Transverse colon (tissue), 4 donors: ENCODE data around the gene LILRB3. TPM values are rescaled to one million over a fixed set of nuclear protein-coding genes. Genes with fewer than 3 reads are reported as not detected.
A peak's percentile ranks its signal among the peaks of the same experiment; 100 is the strongest.

Experiments used
- DNase-seq: peaks from one replicate; pipeline ENCODE4 v3.0.0-alpha.2; 2019
- H3K27ac ChIP-seq, 4 donors: fragments of 200-600 bp; sonication (generic); 2 replicates each; pipeline ENCODE4 v1.5.1; 2016 to 2018; ENCODE audit warnings: inconsistent platforms in 4 of 4
- H3K27me3 ChIP-seq: fragments of 200-600 bp; sonication (generic); 2 replicates; pipeline ENCODE4 v1.5.1; 2017; ENCODE audit warnings: inconsistent platforms
- H3K36me3 ChIP-seq, 4 donors: fragments of 200-600 bp; sonication (generic); 2 replicates each; pipeline ENCODE4 v1.5.1; 2017 to 2019; ENCODE audit warnings: inconsistent platforms in 4 of 4
- H3K4me1 ChIP-seq, 4 donors: fragments of 200-600 bp; sonication (generic); 2 replicates each; pipeline ENCODE4 v1.5.1; 2017 to 2020; ENCODE audit warnings: inconsistent platforms in 4 of 4
- H3K4me3 ChIP-seq, 4 donors: fragments of 200-600 bp; sonication (generic); 1 replicate in 1 of 4; 2 replicates in 3 of 4; pipeline versions ENCODE4 v1.5.1 to v1.6.1; 2017 to 2019; ENCODE audit warnings: inconsistent platforms in 4 of 4
- H3K9me3 ChIP-seq, 2 donors: fragments of 200-600 bp; sonication (generic); 2 replicates each; pipeline ENCODE4 v1.5.1; 2017 to 2019; ENCODE audit warnings: inconsistent platforms in 2 of 2
- EP300 ChIP-seq: sonication (generic); formaldehyde crosslinking; IDR thresholded peaks from one replicate; pipeline ENCODE4 v1.6.1; 2017; ENCODE audit warnings: antibody characterized with exemption, low read depth
- POLR2A ChIP-seq: fragments of 450-650 bp; IDR thresholded peaks from one replicate; pipeline ENCODE4 v1.6.1; 2016; ENCODE audit warnings: antibody characterized with exemption, mild to moderate bottlenecking, moderate library complexity
- POLR2AphosphoS5 ChIP-seq, 3 donors: sonication (generic); formaldehyde crosslinking; IDR thresholded peaks; one replicate each; pipeline ENCODE4 v1.6.1; 2016; ENCODE audit warnings: antibody characterized with exemption in 3 of 3
- WGBS, 2 donors: methylation state at CpG; one replicate each; pipeline ENCODE4 v1.1.5; 2018; ENCODE audit warnings: low coverage in 1 of 2; 5-methylcytosine and 5-hydroxymethylcytosine counted together
- in situ Hi-C, 4 donors: fragments of 200-750 bp; cut with MboI; loops; one replicate each; pipeline versions ENCODE4 v1.15.0 to v1.15.1; 2017; ENCODE audit warnings: low sequenced_read_pairs in 3 of 4, low pct_ligation_motif_present in 1 of 4, low pct_unique_long_range_greater_than_20kb in 1 of 4
- intact Hi-C: fragments of 100-400 bp; cut with DNase I; formaldehyde crosslinking; loops from one replicate; pipeline ENCODE4 v1.15.1; 2023; ENCODE audit warnings: low total_unique reads
- total RNA-seq, 4 donors: library from RNA; depleted of rRNA; stranded (reverse); fragments of >200 nt; gene quantifications; one replicate each; pipeline ENCODE4 v1.1.0, GENCODE V29; 2016
- TF ChIP-seq, protein P1 (sequence below), 5 experiments: fragments of 200-600 bp in 3 of 5; fragments of 450-650 bp in 2 of 5; sonication (generic) in 3 of 5; IDR thresholded peaks; 1 replicate in 2 of 5; 2 replicates in 3 of 5; pipeline ENCODE4 v1.5.1; 2016 to 2017; ENCODE audit warnings: antibody characterized with exemption in 5 of 5, inconsistent platforms in 3 of 5, mild to moderate bottlenecking in 2 of 5, moderate library complexity in 1 of 5

Gene LILRB3
- total RNA-seq, 4 donors from 2014 or later: 2.2 to 7.6 (median 4.6) TPM

GRCh38 chr19:54266133-54266532, 43.3 kb upstream of the LILRB3 start:
- TF ChIP-seq, protein P1, sequence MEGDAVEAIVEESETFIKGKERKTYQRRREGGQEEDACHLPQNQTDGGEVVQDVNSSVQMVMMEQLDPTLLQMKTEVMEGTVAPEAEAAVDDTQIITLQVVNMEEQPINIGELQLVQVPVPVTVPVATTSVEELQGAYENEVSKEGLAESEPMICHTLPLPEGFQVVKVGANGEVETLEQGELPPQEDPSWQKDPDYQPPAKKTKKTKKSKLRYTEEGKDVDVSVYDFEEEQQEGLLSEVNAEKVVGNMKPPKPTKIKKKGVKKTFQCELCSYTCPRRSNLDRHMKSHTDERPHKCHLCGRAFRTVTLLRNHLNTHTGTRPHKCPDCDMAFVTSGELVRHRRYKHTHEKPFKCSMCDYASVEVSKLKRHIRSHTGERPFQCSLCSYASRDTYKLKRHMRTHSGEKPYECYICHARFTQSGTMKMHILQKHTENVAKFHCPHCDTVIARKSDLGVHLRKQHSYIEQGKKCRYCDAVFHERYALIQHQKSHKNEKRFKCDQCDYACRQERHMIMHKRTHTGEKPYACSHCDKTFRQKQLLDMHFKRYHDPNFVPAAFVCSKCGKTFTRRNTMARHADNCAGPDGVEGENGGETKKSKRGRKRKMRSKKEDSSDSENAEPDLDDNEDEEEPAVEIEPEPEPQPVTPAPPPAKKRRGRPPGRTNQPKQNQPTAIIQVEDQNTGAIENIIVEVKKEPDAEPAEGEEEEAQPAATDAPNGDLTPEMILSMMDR (IDR thresholded peaks at IDR 0.05): peak; percentile 57 to 72 (median 63)
- TF ChIP-seq EP300: no peak
- Histone ChIP-seq H3K36me3 (no peaks in the 10 kb centered on the region), H3K27me3 (peaks cover 5% of the 10 kb centered on the region), H3K4me1 (no peaks in the 10 kb centered on the region), H3K4me3 (no peak overlapping the region), H3K27ac (no peak overlapping the region), H3K9me3 (no peaks in the 10 kb centered on the region)
- in situ Hi-C loops (no loop called here), intact Hi-C loops (no loop called here)
- peak; percentile 79 for DNase-seq
- WGBS, 2 donors: 3% methylated on average over 6 of the region's 6 CpGs; no CpG with 5 or more reads in 1 of the 2 donors

GRCh38 chr19:54262470-54262869, 39.7 kb upstream of the LILRB3 start:
- 44 to 84% methylated on average over 1 to 2 of the region's 2 CpGs for WGBS, 2 donors
- DNase-seq: no peak
- Histone ChIP-seq H3K27me3 (no peaks in the 10 kb centered on the region), H3K36me3 (no peaks in the 10 kb centered on the region), H3K9me3 (no peaks in the 10 kb centered on the region), H3K4me1 (no peaks in the 10 kb centered on the region), H3K27ac (no peak overlapping the region), H3K4me3 (no peak overlapping the region)
- intact Hi-C loops (no loop called here), in situ Hi-C loops (no loop called here)
- TF ChIP-seq POLR2AphosphoS5 (IDR thresholded peaks at IDR 0.05) (no peak), POLR2A (no peak), EP300 (no peak)
- TF ChIP-seq, protein P1 (IDR thresholded peaks at IDR 0.05): no peak

- Histone ChIP-seq H3K4me3 (no peak overlapping the region), H3K9me3 (no peaks in the 10 kb centered on the region), H3K27me3 (no peaks in the 10 kb centered on the region), H3K4me1 (no peaks in the 10 kb centered on the region), H3K27ac (no peak overlapping the region), H3K36me3 (no peaks in the 10 kb centered on the region)
- in situ Hi-C loops (no loop called here), intact Hi-C loops (no loop called here)
- WGBS, 2 donors: 76% methylated on average over 11 of the region's 11 CpGs; no CpG with 5 or more reads in 1 of the 2 donors
- no peak for TF ChIP-seq POLR2A
- no peak for TF ChIP-seq POLR2AphosphoS5 (IDR thresholded peaks at IDR 0.05)
- TF ChIP-seq, protein P1 (IDR thresholded peaks at IDR 0.05): no peak
- no peak for TF ChIP-seq EP300
- no peak for DNase-seq
Observed at GRCh38 chr19:54262066-54262465, 39.3 kb upstream of the LILRB3 start.

DNA sequence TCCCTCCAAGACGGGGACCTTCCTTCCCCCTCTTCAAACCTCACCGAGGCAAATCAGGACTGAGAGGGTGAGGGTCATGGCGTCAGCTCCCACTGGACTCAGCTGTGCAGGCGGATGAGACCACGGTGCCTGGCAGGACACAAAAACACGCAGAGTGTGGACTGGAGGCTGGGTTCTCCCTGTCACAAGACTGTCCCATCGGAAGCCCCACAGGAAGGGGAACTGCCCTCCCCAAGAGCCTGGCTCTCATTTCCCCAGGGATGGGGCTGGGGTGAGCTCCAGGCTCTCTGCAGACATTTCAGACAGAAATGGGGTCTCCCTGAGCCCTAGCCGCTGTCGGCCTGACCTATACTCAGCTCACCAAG, 34.3 kb upstream of the LILRB3 start, which contains the start of gene LILRB5:
Gene LILRB5, minus strand, starts transcription at position 158 of the 365 bp plus-strand sequence. Its CDS starts 80 bp downstream, at position 78.
- Histone ChIP-seq H3K4me1 (no peaks in the 10 kb centered on the region), H3K27ac (peak within 1 kb of the TSS in 1 of 4 donors; percentile 21), H3K27me3 (peaks cover 28% of the 10 kb centered on the region), H3K36me3 (no peaks in the 10 kb centered on the region), H3K4me3 (peak within 1 kb of the TSS in 1 of 4 donors; percentile 3), H3K9me3 (no peaks in the 10 kb centered on the region)
- WGBS, 2 donors: 77 to 93% methylated on average over 3 to 9 of the region's 9 CpGs
- in situ Hi-C loops (no loop called here), intact Hi-C loops (no loop called here)
- TF ChIP-seq POLR2A (no peak), EP300 (no peak), POLR2AphosphoS5 (IDR thresholded peaks at IDR 0.05) (no peak)
- TF ChIP-seq, protein P1 (IDR thresholded peaks at IDR 0.05): no peak
- peak; percentile 25 for DNase-seq
